Neural cell (in vitro differentiated cells): ENCODE data around the gene RNF123. TPM values are rescaled to one million over a fixed set of nuclear protein-coding genes. Genes with fewer than 3 reads are reported as not detected.

Source experiments
- H2AFZ ChIP-seq: fragments of 200-600, 300-800 bp; sonication (generic), shearing (Covaris generic); 2 replicates; pipeline ENCODE4 v1.6.0; 2014; ENCODE audit warnings: low read depth, mild to moderate bottlenecking, antibody characterized with exemption, low read length, moderate library complexity
- H3F3A ChIP-seq: fragments of 200-600 bp; shearing (Covaris generic); 2 replicates; pipeline ENCODE4 v1.6.1; 2016; ENCODE audit warnings: mild to moderate bottlenecking, moderate library complexity, mixed read lengths, antibody characterized with exemption, low read length; ENCODE audit not compliant: insufficient read depth, poor library complexity, severe bottlenecking
- H3K27ac ChIP-seq: fragments of 200-600, 300-800 bp; sonication (generic), shearing (Covaris generic); 2 replicates; pipeline ENCODE4 v1.5.1; 2014; ENCODE audit warnings: mild to moderate bottlenecking, low read length, moderate library complexity
- H3K27me3 ChIP-seq: fragments of 300-800, 200-600 bp; sonication (generic), shearing (Covaris generic); 2 replicates; pipeline ENCODE4 v1.6.0; 2014; ENCODE audit warnings: mild to moderate bottlenecking, low read depth, low read length, moderate library complexity; ENCODE audit not compliant: insufficient read depth
- H3K36me3 ChIP-seq: fragments of 300-800, 200-600 bp; sonication (generic), shearing (Covaris generic); 2 replicates; pipeline ENCODE4 v1.5.1; 2014; ENCODE audit warnings: mild to moderate bottlenecking, antibody characterized with exemption, low read length, moderate library complexity; ENCODE audit not compliant: insufficient read depth
- H3K4me2 ChIP-seq: fragments of 300-800, 200-600 bp; sonication (generic), shearing (Covaris generic); 2 replicates; pipeline ENCODE4 v1.6.0; 2014; ENCODE audit warnings: mild to moderate bottlenecking, low read length
- H3K4me3 ChIP-seq: fragments of 300-800, 200-600 bp; sonication (generic), shearing (Covaris generic); 2 replicates; pipeline ENCODE4 v1.5.1; 2014; ENCODE audit warnings: mild to moderate bottlenecking, low read length, moderate library complexity
- H3K79me2 ChIP-seq: fragments of 200-600 bp; shearing (Covaris generic); replicated peaks from 2 replicates; pipeline ENCODE4 v1.6.0; 2014; ENCODE audit warnings: mild to moderate bottlenecking, low read length, moderate library complexity; ENCODE audit not compliant: insufficient read depth
- H3K9ac ChIP-seq: fragments of 300-800, 200-600 bp; sonication (generic), shearing (Covaris generic); 2 replicates; pipeline ENCODE4 v1.6.1; 2016; ENCODE audit warnings: mild to moderate bottlenecking, low read length, mixed read lengths
- H3K9me2 ChIP-seq: fragments of 200-600 bp; shearing (Covaris generic); 2 replicates; pipeline ENCODE4 v1.6.1; 2016; ENCODE audit warnings: mild to moderate bottlenecking, low read length, mixed read lengths; ENCODE audit not compliant: insufficient read depth
- H3K9me3 ChIP-seq: fragments of 200-600, 300-800 bp; sonication (generic), shearing (Covaris generic); 2 replicates; pipeline ENCODE4 v1.6.1; 2016; ENCODE audit warnings: mild to moderate bottlenecking, mixed run types, low read length, moderate library complexity, mixed read lengths
- H4K20me1 ChIP-seq: fragments of 200-600 bp; shearing (Covaris generic); 2 replicates; pipeline ENCODE4 v1.6.1; 2016; ENCODE audit warnings: mild to moderate bottlenecking, mixed run types; ENCODE audit not compliant: insufficient read depth
- CTCF ChIP-seq: fragments of 450-650 bp; IDR thresholded peaks from 2 replicates; pipeline ENCODE4 v1.5.1; 2014; ENCODE audit warnings: antibody characterized with exemption, mild to moderate bottlenecking, moderate library complexity; ENCODE audit not compliant: poor library complexity, severe bottlenecking
- EP300 ChIP-seq: fragments of 450-650 bp; conservative IDR thresholded peaks from 2 replicates; pipeline ENCODE4 v1.6.1; 2014; ENCODE audit warnings: antibody characterized with exemption, mild to moderate bottlenecking, moderate library complexity; ENCODE audit not compliant: poor library complexity, severe bottlenecking
- EZH2 ChIP-seq: fragments of 200-600, 300-800 bp; shearing (Covaris generic), sonication (generic); IDR thresholded peaks from 2 replicates; pipeline ENCODE4 v1.6.1; 2014; ENCODE audit warnings: antibody characterized with exemption, low read length, borderline replicate concordance, mild to moderate bottlenecking; ENCODE audit not compliant: insufficient read depth, poor library complexity, severe bottlenecking
- MXI1 ChIP-seq: fragments of 450-650 bp; conservative IDR thresholded peaks from 2 replicates; pipeline ENCODE4 v1.6.1; 2014; ENCODE audit warnings: antibody characterized with exemption, mild to moderate bottlenecking; ENCODE audit not compliant: poor library complexity, severe bottlenecking
- POLR2AphosphoS5 ChIP-seq: IDR thresholded peaks from 2 replicates; pipeline ENCODE4 v1.6.1; 2012
- RAD21 ChIP-seq: fragments of 450-650 bp; conservative IDR thresholded peaks from 2 replicates; pipeline ENCODE4 v1.6.1; 2014; ENCODE audit warnings: antibody characterized with exemption, mild to moderate bottlenecking, moderate library complexity
- REST ChIP-seq: IDR thresholded peaks from 2 replicates; pipeline ENCODE4 v1.6.1; 2012; ENCODE audit warnings: borderline replicate concordance
- SMC3 ChIP-seq: fragments of 450-650 bp; conservative IDR thresholded peaks from 2 replicates; pipeline ENCODE4 v1.6.1; 2014; ENCODE audit warnings: antibody characterized with exemption, mild to moderate bottlenecking, moderate library complexity; ENCODE audit not compliant: poor library complexity
- TAF1 ChIP-seq: IDR thresholded peaks from 2 replicates; pipeline ENCODE4 v1.6.1; 2012; ENCODE audit warnings: low read depth
- polyA plus RNA-seq: library from polyadenylated mRNA; depleted of rRNA; stranded (reverse); fragments of >200 nt; gene quantifications from 2 replicates; pipeline ENCODE4 v1.2.3, GENCODE V29; 2014

Gene RNF123
- polyA plus RNA-seq, 1 donor from 2014 or later = 27.4 TPM

- H3K27ac ChIP-seq = no peak overlapping the region
- H3K36me3 ChIP-seq = no peaks in the 10 kb centered on the region
- H3K79me2 ChIP-seq = no peaks in the 10 kb centered on the region
- H3K9ac ChIP-seq = no peak overlapping the region
- H3K9me2 ChIP-seq = no peaks in the 10 kb centered on the region
- no peaks in the 10 kb centered on the region for H3K9me3 ChIP-seq
- H2AFZ ChIP-seq = no peak overlapping the region
- no peaks in the 10 kb centered on the region for H4K20me1 ChIP-seq
- TF ChIP-seq CTCF (peak; percentile 83), EZH2 (no peak), SMC3 (peak; percentile 79), RAD21 (peak; percentile 82), MXI1 (no peak), POLR2AphosphoS5 (no peak), EP300 (no peak), REST (no peak), TAF1 (no peak)
- no peak overlapping the region for H3K4me2 ChIP-seq
- no peaks in the 10 kb centered on the region for H3F3A ChIP-seq
- H3K4me3 ChIP-seq = no peak overlapping the region
- H3K27me3 ChIP-seq = no peaks in the 10 kb centered on the region
Observed at GRCh38 chr3:49703443-49703927, 14.1 kb downstream of the RNF123 start.

DNA sequence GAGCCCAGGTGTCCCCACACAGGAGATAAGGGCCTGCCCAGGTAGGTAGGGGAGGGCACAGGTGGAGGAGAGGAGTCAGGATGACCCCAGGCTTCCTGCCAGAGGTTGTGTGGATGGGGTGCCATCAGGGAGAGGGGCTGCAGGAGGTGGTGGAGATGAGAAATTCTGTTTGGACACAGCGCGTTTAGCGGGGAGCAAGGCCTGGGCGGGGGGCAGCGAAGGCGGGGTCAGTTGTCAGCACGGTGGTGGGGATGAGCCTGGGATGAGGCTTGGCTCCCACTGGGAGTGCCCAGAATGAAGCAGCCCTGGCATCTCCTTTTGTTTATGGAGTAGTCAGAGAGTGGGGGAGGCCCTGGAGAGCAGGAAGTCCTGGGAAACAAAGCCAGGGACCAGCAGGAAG, 14.6 kb downstream of the RNF123 start:
- H2AFZ ChIP-seq = no peak overlapping the region
- no peaks in the 10 kb centered on the region for H3K27me3 ChIP-seq
- H3F3A ChIP-seq = no peaks in the 10 kb centered on the region
- no peak overlapping the region for H3K27ac ChIP-seq
- no peaks in the 10 kb centered on the region for H3K79me2 ChIP-seq
- no peaks in the 10 kb centered on the region for H4K20me1 ChIP-seq
- no peaks in the 10 kb centered on the region for H3K9me2 ChIP-seq
- no peak for TF ChIP-seq SMC3
- no peak for TF ChIP-seq CTCF
- no peak for TF ChIP-seq EP300
- no peak for TF ChIP-seq RAD21
- no peak for TF ChIP-seq MXI1
- TF ChIP-seq POLR2AphosphoS5 = no peak
- TF ChIP-seq EZH2 = no peak
- TF ChIP-seq REST = no peak
- no peak for TF ChIP-seq TAF1
- no peak overlapping the region for H3K4me2 ChIP-seq
- H3K4me3 ChIP-seq = no peak overlapping the region
- H3K9ac ChIP-seq = no peak overlapping the region
- H3K36me3 ChIP-seq = no peaks in the 10 kb centered on the region
- H3K9me3 ChIP-seq = no peaks in the 10 kb centered on the region
